GM12878 (cell line): ENCODE results near the gene ITPKB. TPM values are rescaled to one million over a fixed set of nuclear protein-coding genes. Genes with fewer than 3 reads are reported as not detected.

Experiments used
- BCL11A ChIP-seq: IDR thresholded peaks from 2 replicates; pipeline ENCODE4 v1.6.1; 2011; ENCODE audit warnings: low read depth, low read length
- BCL3 ChIP-seq: IDR thresholded peaks from 2 replicates; pipeline ENCODE4 v1.6.1; 2011; ENCODE audit warnings: borderline replicate concordance, low read depth, mild to moderate bottlenecking, moderate library complexity, low read length; ENCODE audit not compliant: insufficient read depth, poor library complexity, severe bottlenecking
- BMI1 ChIP-seq: fragments of 450-650 bp; IDR thresholded peaks from 2 replicates; pipeline ENCODE4 v1.6.1; 2016; ENCODE audit warnings: mild to moderate bottlenecking, moderate library complexity, borderline replicate concordance
- CREM ChIP-seq: IDR thresholded peaks from 2 replicates; pipeline ENCODE4 v1.6.1; 2014; ENCODE audit warnings: antibody characterized with exemption, low read depth
- ESRRA ChIP-seq: IDR thresholded peaks from 2 replicates; pipeline ENCODE4 v1.6.1; 2012; ENCODE audit warnings: mild to moderate bottlenecking, low read length, improper control_type of control experiment
- EZH2 ChIP-seq: IDR thresholded peaks from 2 replicates; pipeline ENCODE4 v1.6.1; 2012; ENCODE audit warnings: low read depth, mild to moderate bottlenecking, control low read depth, inconsistent platforms, low read length, borderline replicate concordance; ENCODE audit not compliant: control insufficient read depth
- JUNB ChIP-seq: IDR thresholded peaks from 2 replicates; pipeline ENCODE4 v1.6.1; 2016; ENCODE audit warnings: antibody characterized with exemption, mild to moderate bottlenecking
- MEF2B ChIP-seq: fragments of 450-650 bp; IDR thresholded peaks from 2 replicates; pipeline ENCODE4 v1.6.1; 2018; ENCODE audit warnings: mild to moderate bottlenecking, moderate library complexity; ENCODE audit not compliant: partially characterized antibody, poor library complexity, severe bottlenecking
- MTA3 ChIP-seq: IDR thresholded peaks from 2 replicates; pipeline ENCODE4 v1.6.1; 2012; ENCODE audit warnings: low read length, inconsistent platforms, borderline replicate concordance
- MXI1 ChIP-seq: fragments of 150-350 bp; IDR thresholded peaks from 2 replicates; pipeline ENCODE4 v1.6.1; 2011; ENCODE audit warnings: low read depth, mild to moderate bottlenecking, inconsistent platforms, low read length, improper control_type of control experiment
- MYC ChIP-seq: IDR thresholded peaks from 2 replicates; pipeline ENCODE4 v1.6.1; 2011; ENCODE audit warnings: mild to moderate bottlenecking, low read length, moderate library complexity, inconsistent platforms; ENCODE audit not compliant: insufficient read depth, insufficient replicate concordance, insufficient read length, severe bottlenecking
- NFXL1 ChIP-seq: fragments of 450-650 bp; IDR thresholded peaks from 2 replicates; pipeline ENCODE4 v1.6.1; 2017; ENCODE audit warnings: antibody characterized with exemption, mild to moderate bottlenecking, borderline replicate concordance
- NFYA ChIP-seq: IDR thresholded peaks from 2 replicates; pipeline ENCODE4 v1.6.1; 2011; ENCODE audit warnings: low read depth, mild to moderate bottlenecking, low read length, improper control_type of control experiment, borderline replicate concordance
- NR2C1 ChIP-seq: fragments of 450-650 bp; IDR thresholded peaks from 2 replicates; pipeline ENCODE4 v1.6.1; 2017; ENCODE audit warnings: antibody characterized with exemption, mild to moderate bottlenecking, moderate library complexity
- POLR2AphosphoS5 ChIP-seq: IDR thresholded peaks from 2 replicates; pipeline ENCODE4 v1.6.1; 2011; ENCODE audit warnings: mild to moderate bottlenecking, low read length, inconsistent platforms
- RB1 ChIP-seq: fragments of 450-650 bp; formaldehyde crosslinking; IDR thresholded peaks from 2 replicates; pipeline ENCODE4 v1.6.1; 2017; ENCODE audit warnings: mild to moderate bottlenecking, borderline replicate concordance
- RCOR1 ChIP-seq: conservative IDR thresholded peaks from 2 replicates; pipeline ENCODE4 v1.6.1; 2012; ENCODE audit warnings: low read depth, low read length, improper control_type of control experiment
- RELA ChIP-seq: fragments of 450-650 bp; IDR thresholded peaks from 2 replicates; pipeline ENCODE4 v1.8.0; 2014; ENCODE audit warnings: borderline replicate concordance; ENCODE audit not compliant: partially characterized antibody
- TARDBP ChIP-seq: IDR thresholded peaks from 2 replicates; pipeline ENCODE4 v1.6.1; 2016; ENCODE audit warnings: borderline replicate concordance
- TCF12 ChIP-seq: IDR thresholded peaks from 2 replicates; pipeline ENCODE4 v1.6.1; 2011; ENCODE audit warnings: low read depth, mild to moderate bottlenecking, low read length
- TCF3 ChIP-seq: IDR thresholded peaks from 2 replicates; pipeline ENCODE4 v1.6.1; 2012; ENCODE audit warnings: low read depth, mild to moderate bottlenecking, low read length, borderline replicate concordance; ENCODE audit not compliant: insufficient read depth
- ZBTB4 ChIP-seq: fragments of 450-650 bp; formaldehyde crosslinking; IDR thresholded peaks from 2 replicates; pipeline ENCODE4 v1.4.0; 2022; ENCODE audit warnings: mild to moderate bottlenecking, moderate library complexity
- ZNF207 ChIP-seq: fragments of 450-650 bp; IDR thresholded peaks from 2 replicates; pipeline ENCODE4 v1.6.1; 2014; ENCODE audit warnings: antibody characterized with exemption, mild to moderate bottlenecking, borderline replicate concordance
- ZSCAN29 ChIP-seq: fragments of 450-650 bp; IDR thresholded peaks from 2 replicates; pipeline ENCODE4 v1.6.1; 2017; ENCODE audit warnings: mild to moderate bottlenecking, moderate library complexity
- polyA plus RNA-seq, 11 experiments: library from polyadenylated mRNA; depleted of rRNA in 4 of 11; unstranded in 6 of 11; stranded (reverse) in 5 of 11; fragments of >200 nt; fragmentation: Nextera tagmentation in 4 of 11; fragmentation: Illumina TruSeq in 1 of 11; extraction: Ambion mirVana in 4 of 11; extraction: Trizol in 1 of 11; gene quantifications; 1 replicate in 1 of 11; 2 replicates in 10 of 11; pipeline versions ENCODE4 v1.2.1 to v1.2.3, GENCODE V29; 2011 to 2016; ENCODE audit warnings: inconsistent platforms in 2 of 11, missing spikeins in 2 of 11, low read depth in 1 of 11
- total RNA-seq, 4 experiments: library from RNA; depleted of rRNA in 3 of 4; stranded (reverse); fragments of >200 nt in 3 of 4; fragmentation: Illumina TruSeq in 1 of 4; extraction: Trizol in 1 of 4; gene quantifications; 2 replicates each; pipeline versions ENCODE4 v1.2.1 to v1.2.3, GENCODE V29; 2013 to 2021
- TF ChIP-seq, protein P1 (sequence below): fragments of 450-650 bp; IDR thresholded peaks from 2 replicates; pipeline ENCODE4 v1.6.1; 2018; ENCODE audit warnings: mild to moderate bottlenecking, low read depth, moderate library complexity; ENCODE audit not compliant: partially characterized antibody

The ITPKB gene
- total and polyA plus RNA-seq, 10 of the 15 experiments (the other 5 are each of a cell fraction or from before 2014, with no cell fraction given), result 1.3 to 38.7 (median 12.9) TPM

DNA sequence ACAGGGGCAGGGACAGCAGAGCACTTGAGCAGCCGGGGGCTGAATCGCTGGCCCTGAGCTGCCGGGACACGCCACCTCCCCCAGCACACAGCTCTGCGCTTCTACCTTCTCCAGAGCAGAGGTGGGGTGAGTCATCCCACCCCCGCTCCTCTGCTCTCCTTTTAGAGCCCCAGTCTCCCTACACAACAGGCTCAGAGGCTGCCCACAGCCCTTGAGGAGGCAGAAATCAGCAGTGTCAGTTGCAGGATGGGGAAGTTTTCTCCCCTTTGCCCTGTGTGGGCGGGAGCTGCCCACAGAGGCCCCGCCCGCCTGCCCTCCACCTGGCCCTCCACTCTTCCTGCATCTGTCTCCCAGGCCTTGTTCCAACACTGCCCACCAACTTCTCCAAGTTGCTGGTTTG lies 95.9 kb downstream of the ITPKB start (continued):
- TF ChIP-seq NR2C1, result peak; percentile 41; the same call in 1 of the 2 replicates
- TF ChIP-seq POLR2AphosphoS5, result no peak
- peak; percentile 59; the same call in 1 of the 2 replicates for TF ChIP-seq JUNB
- TF ChIP-seq BCL11A, result 0 out of 2 replicates have a peak, but pooled peaks have one; percentile 17
- TF ChIP-seq MYC, result no peak
- TF ChIP-seq, protein P1, sequence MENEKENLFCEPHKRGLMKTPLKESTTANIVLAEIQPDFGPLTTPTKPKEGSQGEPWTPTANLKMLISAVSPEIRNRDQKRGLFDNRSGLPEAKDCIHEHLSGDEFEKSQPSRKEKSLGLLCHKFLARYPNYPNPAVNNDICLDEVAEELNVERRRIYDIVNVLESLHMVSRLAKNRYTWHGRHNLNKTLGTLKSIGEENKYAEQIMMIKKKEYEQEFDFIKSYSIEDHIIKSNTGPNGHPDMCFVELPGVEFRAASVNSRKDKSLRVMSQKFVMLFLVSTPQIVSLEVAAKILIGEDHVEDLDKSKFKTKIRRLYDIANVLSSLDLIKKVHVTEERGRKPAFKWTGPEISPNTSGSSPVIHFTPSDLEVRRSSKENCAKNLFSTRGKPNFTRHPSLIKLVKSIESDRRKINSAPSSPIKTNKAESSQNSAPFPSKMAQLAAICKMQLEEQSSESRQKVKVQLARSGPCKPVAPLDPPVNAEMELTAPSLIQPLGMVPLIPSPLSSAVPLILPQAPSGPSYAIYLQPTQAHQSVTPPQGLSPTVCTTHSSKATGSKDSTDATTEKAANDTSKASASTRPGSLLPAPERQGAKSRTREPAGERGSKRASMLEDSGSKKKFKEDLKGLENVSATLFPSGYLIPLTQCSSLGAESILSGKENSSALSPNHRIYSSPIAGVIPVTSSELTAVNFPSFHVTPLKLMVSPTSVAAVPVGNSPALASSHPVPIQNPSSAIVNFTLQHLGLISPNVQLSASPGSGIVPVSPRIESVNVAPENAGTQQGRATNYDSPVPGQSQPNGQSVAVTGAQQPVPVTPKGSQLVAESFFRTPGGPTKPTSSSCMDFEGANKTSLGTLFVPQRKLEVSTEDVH, result no peak
- TF ChIP-seq ZBTB4 (CRISPR knock-in tag), result no peak
- TF ChIP-seq NFXL1, result no peak
- TF ChIP-seq MTA3, result no peak
- TF ChIP-seq MXI1, result 0 out of 2 replicates have a peak, but pooled peaks have one; percentile 7
- no peak for TF ChIP-seq RCOR1
- TF ChIP-seq RELA, result no peak
- no peak for TF ChIP-seq TARDBP
- TF ChIP-seq TCF12, result peak; percentile 51; the same call in 1 of the 2 replicates
- TF ChIP-seq ZSCAN29, result no peak
- TF ChIP-seq ZNF207, result no peak
- TF ChIP-seq BCL3, result peak; percentile 6
- peak; percentile 8; the same call in 1 of the 2 replicates for TF ChIP-seq CREM
- TF ChIP-seq BMI1, result no peak
- TF ChIP-seq ESRRA, result 0 out of 2 replicates have a peak, but pooled peaks have one; percentile 14
- TF ChIP-seq NFYA, result no peak
- TF ChIP-seq EZH2, result no peak
- no peak for TF ChIP-seq RB1
- TF ChIP-seq MEF2B, result peak; percentile 9
- TF ChIP-seq TCF3, result 0 out of 2 replicates have a peak, but pooled peaks have one; percentile 24
